SK-N-SH (cell line): ENCODE measurements around the gene ADAM20. TPM values are rescaled to one million over a fixed set of nuclear protein-coding genes. Genes with fewer than 3 reads are reported as not detected.

Experiments
- CTCF ChIA-PET: fragments of 300-600, 350-600 bp; formaldehyde crosslinking; extraction: SDS; loops from one replicate; lab custom pipeline; 2021; lab: Yijun Ruan, JAX
- POLR2A ChIA-PET: fragments of 350-600 bp; sonication (Branson Sonifier 250); formaldehyde crosslinking; extraction: SDS; loops from one replicate; lab custom pipeline; 2020; ENCODE audit warnings: antibody characterized with exemption, inconsistent platforms; lab: Yijun Ruan, JAX
- DNase-seq: peaks from one replicate; pipeline ENCODE4 v3.0.0; 2012
- H2AFZ ChIP-seq: fragments of 200-600 bp; sonication (generic); 2 replicates; pipeline ENCODE4 v1.8.1; 2016; ENCODE audit warnings: antibody characterized with exemption, mild to moderate bottlenecking, low read depth
- H3F3A ChIP-seq: fragments of 200-600 bp; sonication (generic); replicated peaks from 2 replicates; pipeline ENCODE3; 2016; ENCODE audit warnings: antibody characterized with exemption, mild to moderate bottlenecking; ENCODE audit not compliant: insufficient read depth
- H3K27ac ChIP-seq, 2 experiments: fragments of 200-500 bp in 1 of 2; fragments of 200-600 bp in 1 of 2; sonication (Bioruptor generic) in 1 of 2; sonication (generic), shearing (Covaris generic) in 1 of 2; 2 replicates each; pipeline versions ENCODE4 v1.5.1 to v1.6.1; 2014 to 2016; ENCODE audit warnings: low read depth in 2 of 2, inconsistent platforms in 1 of 2, low read length in 1 of 2, mild to moderate bottlenecking in 1 of 2, mixed read lengths in 1 of 2
- H3K27me3 ChIP-seq: fragments of 200-600 bp; sonication (generic), shearing (Covaris generic); 2 replicates; pipeline ENCODE4 v1.6.1; 2016; ENCODE audit warnings: mixed run types; ENCODE audit not compliant: insufficient read depth
- H3K36me3 ChIP-seq, 2 experiments: fragments of 200-500 bp in 1 of 2; fragments of 200-600 bp in 1 of 2; sonication (Bioruptor generic) in 1 of 2; sonication (generic) in 1 of 2; replicated peaks in 1 of 2; 2 replicates each; pipeline versions ENCODE3 to v1.5.1; 2014 to 2016; ENCODE audit warnings: low read length in 1 of 2, mild to moderate bottlenecking in 1 of 2; ENCODE audit not compliant: insufficient read depth in 2 of 2, control insufficient read depth in 1 of 2
- H3K4me1 ChIP-seq, 2 experiments: fragments of 200-500 bp in 1 of 2; fragments of 200-600 bp in 1 of 2; sonication (Bioruptor generic) in 1 of 2; sonication (generic), shearing (Covaris generic) in 1 of 2; 2 replicates each; pipeline versions ENCODE4 v1.5.1 to v1.6.1; 2014 to 2016; ENCODE audit warnings: low read depth in 1 of 2, low read length in 1 of 2, mixed run types in 1 of 2; ENCODE audit not compliant: insufficient read depth in 2 of 2, control insufficient read depth in 1 of 2
- H3K4me2 ChIP-seq: fragments of 200-600 bp; sonication (generic), shearing (Covaris generic); 2 replicates; pipeline ENCODE4 v1.6.1; 2017; ENCODE audit warnings: mixed run types
- H3K4me3 ChIP-seq, 2 experiments: fragments of 200-500 bp in 1 of 2; fragments of 200-600 bp in 1 of 2; sonication (Bioruptor generic) in 1 of 2; sonication (generic), shearing (Covaris generic) in 1 of 2; 2 replicates each; pipeline versions ENCODE4 v1.5.1 to v1.8.1; 2014 to 2016; ENCODE audit warnings: low read depth in 2 of 2, inconsistent platforms in 1 of 2, low read length in 1 of 2, mild to moderate bottlenecking in 1 of 2, mixed read lengths in 1 of 2, moderate library complexity in 1 of 2
- H3K79me2 ChIP-seq: fragments of 200-600 bp; sonication (generic); 2 replicates; pipeline ENCODE4 v1.8.1; 2017; ENCODE audit warnings: mild to moderate bottlenecking; ENCODE audit not compliant: insufficient read depth
- H3K9ac ChIP-seq: fragments of 200-600 bp; sonication (generic); 2 replicates; pipeline ENCODE4 v1.6.1; 2017; ENCODE audit warnings: mixed run types
- H3K9me2 ChIP-seq: fragments of 200-600 bp; sonication (generic); 2 replicates; pipeline ENCODE4 v1.6.1; 2017; ENCODE audit warnings: mixed run types
- H3K9me3 ChIP-seq: fragments of 200-600 bp; sonication (generic); 2 replicates; pipeline ENCODE4 v1.6.1; 2017; ENCODE audit warnings: mixed run types, mild to moderate bottlenecking, moderate library complexity
- H4K20me1 ChIP-seq: fragments of 200-600 bp; sonication (generic); 2 replicates; pipeline ENCODE4 v1.6.1; 2017; ENCODE audit warnings: mild to moderate bottlenecking, mixed run types; ENCODE audit not compliant: insufficient read depth
- CTCF ChIP-seq: fragments of 200-600 bp; sonication (generic); IDR thresholded peaks from 2 replicates; pipeline ENCODE4 v1.6.1; 2017; ENCODE audit warnings: antibody characterized with exemption, mild to moderate bottlenecking, moderate library complexity
- ELF1 ChIP-seq: IDR thresholded peaks from 2 replicates; pipeline ENCODE4 v1.4.0; 2012
- EP300 ChIP-seq, 2 experiments: IDR thresholded peaks; 2 replicates each; pipeline versions ENCODE4 v1.4.0 to v1.6.1; 2012; ENCODE audit warnings: borderline replicate concordance in 1 of 2, low read depth in 1 of 2, low read length in 1 of 2
- FOSL2 ChIP-seq: IDR thresholded peaks from 2 replicates; pipeline ENCODE4 v1.4.0; 2012; ENCODE audit warnings: low read depth, mild to moderate bottlenecking, moderate library complexity, borderline replicate concordance
- FOXJ3 ChIP-seq: sonication (generic); formaldehyde crosslinking; IDR thresholded peaks from 2 replicates; pipeline ENCODE4 v1.5.1; 2020; ENCODE audit warnings: mild to moderate bottlenecking, missing genetic modification reagents
- GABPA ChIP-seq: IDR thresholded peaks from 2 replicates; pipeline ENCODE4 v1.4.0; 2012; ENCODE audit warnings: low read depth, mild to moderate bottlenecking
- GATA2 ChIP-seq: sonication (generic); formaldehyde crosslinking; IDR thresholded peaks from 2 replicates; pipeline ENCODE4 v1.5.0; 2020; ENCODE audit warnings: mild to moderate bottlenecking, missing genetic modification reagents
- MEF2A ChIP-seq: IDR thresholded peaks from 2 replicates; pipeline ENCODE4 v1.4.0; 2012; ENCODE audit warnings: low read depth, borderline replicate concordance
- RAD21 ChIP-seq: IDR thresholded peaks from 2 replicates; pipeline ENCODE4 v1.6.1; 2012; ENCODE audit warnings: mild to moderate bottlenecking, low read length
- RCOR1 ChIP-seq: fragments of 150-350 bp; IDR thresholded peaks from 2 replicates; pipeline ENCODE4 v1.6.1; 2017; ENCODE audit warnings: antibody characterized with exemption, low read length
- RFX5 ChIP-seq: IDR thresholded peaks from 2 replicates; pipeline ENCODE4 v1.6.1; 2012; ENCODE audit warnings: mild to moderate bottlenecking, improper control_type of control experiment, low read length
- SIN3A ChIP-seq: IDR thresholded peaks from 2 replicates; pipeline ENCODE4 v1.6.1; 2012; ENCODE audit warnings: low read depth, mild to moderate bottlenecking, low read length, moderate library complexity, borderline replicate concordance
- SMC3 ChIP-seq: IDR thresholded peaks from 2 replicates; pipeline ENCODE4 v1.6.1; 2012; ENCODE audit warnings: low read depth, low read length, improper control_type of control experiment
- TAF1 ChIP-seq: IDR thresholded peaks from 2 replicates; pipeline ENCODE4 v1.6.1; 2012; ENCODE audit warnings: low read depth, mild to moderate bottlenecking, low read length, moderate library complexity, borderline replicate concordance
- USF1 ChIP-seq: IDR thresholded peaks from 2 replicates; pipeline ENCODE4 v1.4.0; 2012; ENCODE audit warnings: low read depth, borderline replicate concordance
- YY1 ChIP-seq: IDR thresholded peaks from 2 replicates; pipeline ENCODE4 v1.4.0; 2012; ENCODE audit warnings: low read depth, mild to moderate bottlenecking
- WGBS: methylation state at CpG from one replicate; pipeline ENCODE4 v1.1.6; 2017; ENCODE audit warnings: low lambda C conversion rate; 5-methylcytosine and 5-hydroxymethylcytosine counted together
- polyA plus RNA-seq, 3 experiments: library from polyadenylated mRNA; depleted of rRNA; stranded (reverse); fragments of >200 nt; gene quantifications; 2 replicates each; pipeline ENCODE4 v1.2.3, GENCODE V29; 2012

Gene ADAM20
- polyA plus RNA-seq, 1 of the 3 experiments (the other 2 are of a cell fraction), result 0.15 TPM

GRCh38 chr14:70514168-70515069, 20.4 kb downstream of the ADAM20 start:
- Histone ChIP-seq H3K9me2 (no peaks in the 10 kb centered on the region), H3K4me2 (no peak overlapping the region), H3K79me2 (no peaks in the 10 kb centered on the region), H3K27me3 (no peaks in the 10 kb centered on the region), H3K4me3 (no peak overlapping the region), H4K20me1 (no peaks in the 10 kb centered on the region), H3K27ac (no peak overlapping the region), H3K9ac (no peak overlapping the region), H2AFZ (no peak overlapping the region)
- POLR2A ChIA-PET, result no interaction called here
- WGBS, result 31% methylated on average over 4 of the region's 4 CpGs
- TF ChIP-seq FOXJ3, result no peak
- TF ChIP-seq, all 33 proteins: peak for 0
- CTCF ChIA-PET, result interaction anchor here (1.1 kb wide), 1 partner anchor 15 kb away, joined by 3 read pairs; no protein-coding TSS in a partner anchor
- Histone ChIP-seq H3F3A (no peaks in the 10 kb centered on the region), H3K4me1 (no peaks in the 10 kb centered on the region), H3K9me3 (0 out of 2 replicates have a peak, but pooled peaks cover 7% of the 10 kb centered on the region), H3K36me3 (no peaks in the 10 kb centered on the region)
- DNase-seq, result no peak

DNA sequence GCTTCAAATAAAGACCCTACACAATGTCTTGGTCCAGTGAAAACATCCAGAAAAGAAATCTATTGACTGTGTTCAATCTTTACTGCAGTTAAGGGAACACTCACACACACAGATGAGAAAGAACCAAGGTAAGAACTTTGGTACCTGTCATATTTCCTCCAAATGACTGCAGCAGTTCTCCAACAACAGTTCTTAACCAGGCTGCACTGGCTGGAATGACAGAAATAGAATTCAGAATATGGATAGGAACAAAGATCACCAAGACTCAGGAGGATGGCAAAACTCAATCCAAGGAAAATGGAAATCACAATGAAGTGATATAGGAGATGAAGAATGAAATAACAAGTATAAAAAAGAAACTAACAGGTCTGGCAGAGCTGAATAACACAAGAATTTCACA, 36.6 kb downstream of the ADAM20 start:
- no peak for DNase-seq
- Histone ChIP-seq H3K27ac (no peak overlapping the region), H3F3A (no peaks in the 10 kb centered on the region), H3K4me1 (no peaks in the 10 kb centered on the region), H3K9me2 (no peaks in the 10 kb centered on the region), H3K4me3 (no peak overlapping the region), H3K9me3 (no peaks in the 10 kb centered on the region), H3K4me2 (no peak overlapping the region), H2AFZ (no peak overlapping the region), H4K20me1 (no peaks in the 10 kb centered on the region), H3K79me2 (no peaks in the 10 kb centered on the region), H3K27me3 (no peaks in the 10 kb centered on the region), H3K9ac (no peak overlapping the region), H3K36me3 (no peaks in the 10 kb centered on the region)
- CTCF ChIA-PET, result no interaction called here
- TF ChIP-seq YY1 (no peak), GABPA (no peak), FOSL2 (no peak)
- POLR2A ChIA-PET, result no interaction called here

GRCh38 chr14:70489579-70490200, 45.1 kb downstream of the ADAM20 start:
- H3K36me3 ChIP-seq, result no peaks in the 10 kb centered on the region
- TF ChIP-seq RFX5, result no peak
- TF ChIP-seq RAD21, result no peak
- TF ChIP-seq USF1, result no peak
- TF ChIP-seq RCOR1, result no peak
- TF ChIP-seq MEF2A, result no peak
- TF ChIP-seq TAF1, result no peak
- no peak for TF ChIP-seq ELF1
- no peak for TF ChIP-seq EP300 (IDR thresholded peaks at IDR 0.05; ENCODE audit: borderline replicate concordance in 1 of 2, low read depth in 1 of 2, low read length in 1 of 2)
- TF ChIP-seq SMC3, result no peak
- TF ChIP-seq GATA2, result no peak
- TF ChIP-seq SIN3A, result no peak
- no peak for TF ChIP-seq CTCF
- TF ChIP-seq YY1, result no peak
- H3K9ac ChIP-seq, result no peak overlapping the region
- no peak overlapping the region for H3K4me2 ChIP-seq
- no peak overlapping the region for H3K4me3 ChIP-seq
- H3K79me2 ChIP-seq, result no peaks in the 10 kb centered on the region
- no peaks in the 10 kb centered on the region for H3K9me3 ChIP-seq
- no peaks in the 10 kb centered on the region for H4K20me1 ChIP-seq
- no peak overlapping the region for H3K27ac ChIP-seq
- no peaks in the 10 kb centered on the region for H3K4me1 ChIP-seq
- WGBS, result 18% methylated on average over 2 of the region's 3 CpGs
- ChIA-PET CTCF (no interaction called here), POLR2A (no interaction called here)
- H3F3A ChIP-seq, result no peaks in the 10 kb centered on the region
- DNase-seq, result no peak
- H3K9me2 ChIP-seq, result no peaks in the 10 kb centered on the region
- no peaks in the 10 kb centered on the region for H3K27me3 ChIP-seq
- no peak overlapping the region for H2AFZ ChIP-seq
